GM19193 (cell line): ENCODE measurements around the gene GBP3.

Experiments
- POLR2A ChIP-seq: IDR thresholded peaks from 4 replicates; pipeline ENCODE4 v1.6.1; 2011; ENCODE audit not compliant: insufficient read depth, insufficient read length; ENCODE audit errors: extremely low read depth

The GBP3 gene

GRCh38 chr1:88983791-88984559 lies 38.7 kb downstream of the GBP3 start:
- no peak for TF ChIP-seq POLR2A

GRCh38 chr1:88982055-88982454 lies 40.6 kb downstream of the GBP3 start:
- TF ChIP-seq POLR2A: no peak

GRCh38 chr1:88980870-88981269 lies 41.8 kb downstream of the GBP3 start:
- TF ChIP-seq POLR2A: no peak

GRCh38 chr1:88979749-88980116 lies 42.9 kb downstream of the GBP3 start:
- no peak for TF ChIP-seq POLR2A

DNA sequence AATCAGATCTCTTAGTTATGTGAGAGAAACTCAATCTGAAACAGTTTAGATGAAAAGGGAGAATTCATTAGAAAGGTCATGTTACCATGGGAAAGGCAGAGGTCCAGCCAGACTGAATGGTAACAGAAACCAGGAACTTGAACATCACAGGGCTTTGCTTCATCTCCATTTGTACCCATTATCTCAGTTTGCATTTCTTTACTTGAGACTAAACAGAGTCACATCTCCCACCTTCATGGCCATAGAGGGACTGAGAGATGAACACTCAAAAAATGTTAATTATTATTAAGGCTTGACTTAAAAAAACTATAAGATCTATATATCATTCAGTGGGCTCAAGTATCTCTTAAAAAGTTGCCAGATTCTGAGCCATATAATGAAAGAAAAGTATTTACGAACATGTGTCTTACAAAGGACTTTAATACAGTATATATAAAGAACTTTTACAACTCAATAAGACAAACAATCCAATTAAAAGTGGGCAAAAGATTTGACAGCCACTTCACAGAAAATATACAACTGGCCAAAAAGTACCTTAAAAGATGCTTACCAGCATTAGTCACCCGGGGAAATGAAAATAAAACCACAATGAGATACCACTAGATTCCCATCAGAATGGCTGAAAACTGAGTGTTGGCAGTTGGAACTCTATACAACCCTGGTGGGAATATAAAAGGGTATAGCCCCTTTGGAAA lies 43.5 kb downstream of the GBP3 start:
- no peak for TF ChIP-seq POLR2A

DNA sequence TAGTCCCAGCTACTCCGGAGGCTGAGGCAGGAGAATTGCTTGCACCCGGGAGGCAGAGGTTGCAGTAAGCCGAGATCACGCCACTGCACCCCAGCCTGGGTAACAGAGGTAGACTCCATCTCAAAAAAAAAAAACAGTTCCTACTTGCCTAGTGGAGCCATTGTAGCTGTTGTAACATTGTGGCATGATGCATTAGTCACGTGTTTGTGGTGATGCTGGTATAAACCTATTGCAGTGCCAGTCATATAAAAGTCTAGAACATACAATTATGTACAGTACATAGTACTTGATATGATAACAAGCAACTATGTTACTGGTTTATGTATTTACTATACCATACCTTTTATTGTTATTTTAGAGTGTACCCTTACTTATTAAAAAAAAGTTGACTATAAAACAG lies 46.4 kb downstream of the GBP3 start:
- TF ChIP-seq POLR2A: no peak

GRCh38 chr1:88973520-88974137 lies 49.0 kb downstream of the GBP3 start:
- TF ChIP-seq POLR2A: no peak

- TF ChIP-seq POLR2A: no peak
These were observed 60.9 kb downstream of the GBP3 start for GRCh38 chr1:88961647-88962275.

GRCh38 chr1:88961081-88961480 lies 61.6 kb downstream of the GBP3 start:
- no peak for TF ChIP-seq POLR2A
